Iris pigment epithelial cell (primary cell): ENCODE measurements around the gene CSRP1.
"Not testable (repeated sequence)": the region's sequence is repeated elsewhere in the genome, so short reads cannot be mapped to it uniquely, and the experiment has no call there.

Experiments
- DNase-seq: peaks from one replicate; pipeline ENCODE4 v3.0.0-alpha.2; 2011; ENCODE audit warnings: low read depth

CSRP1 gene

DNA sequence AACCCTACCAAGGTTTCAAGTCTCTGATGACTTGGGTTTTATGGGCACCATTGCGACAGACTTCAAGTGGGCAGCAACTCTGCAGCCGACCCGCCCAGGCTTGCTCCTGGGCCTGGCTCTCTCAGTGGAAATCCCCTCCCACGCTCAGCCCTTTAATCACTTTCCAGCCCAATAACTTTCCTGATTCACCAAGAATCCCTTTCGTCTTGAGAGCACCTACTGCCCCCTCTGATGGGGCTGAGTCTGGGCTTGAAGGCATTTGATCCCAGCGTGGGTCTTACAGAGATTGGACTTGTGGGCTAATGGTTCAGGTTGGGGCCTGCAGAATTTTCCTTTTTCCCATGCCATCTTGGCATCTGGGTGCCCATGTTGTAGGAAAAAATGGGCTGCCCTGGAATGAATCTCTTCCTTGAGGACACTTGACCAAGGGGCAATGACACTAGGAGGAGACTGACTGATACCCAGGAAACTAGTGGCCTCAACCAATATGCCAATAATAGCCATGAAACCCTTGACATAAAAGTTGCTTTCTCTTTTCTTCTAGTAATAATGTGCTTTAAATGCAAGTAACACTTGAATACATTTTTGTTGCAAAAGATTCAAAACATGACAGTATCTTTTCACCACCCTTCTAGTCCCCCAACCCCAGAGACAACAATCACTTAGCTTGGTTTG lies 30.1 kb downstream of the CSRP1 start:
- no peak for DNase-seq

DNA sequence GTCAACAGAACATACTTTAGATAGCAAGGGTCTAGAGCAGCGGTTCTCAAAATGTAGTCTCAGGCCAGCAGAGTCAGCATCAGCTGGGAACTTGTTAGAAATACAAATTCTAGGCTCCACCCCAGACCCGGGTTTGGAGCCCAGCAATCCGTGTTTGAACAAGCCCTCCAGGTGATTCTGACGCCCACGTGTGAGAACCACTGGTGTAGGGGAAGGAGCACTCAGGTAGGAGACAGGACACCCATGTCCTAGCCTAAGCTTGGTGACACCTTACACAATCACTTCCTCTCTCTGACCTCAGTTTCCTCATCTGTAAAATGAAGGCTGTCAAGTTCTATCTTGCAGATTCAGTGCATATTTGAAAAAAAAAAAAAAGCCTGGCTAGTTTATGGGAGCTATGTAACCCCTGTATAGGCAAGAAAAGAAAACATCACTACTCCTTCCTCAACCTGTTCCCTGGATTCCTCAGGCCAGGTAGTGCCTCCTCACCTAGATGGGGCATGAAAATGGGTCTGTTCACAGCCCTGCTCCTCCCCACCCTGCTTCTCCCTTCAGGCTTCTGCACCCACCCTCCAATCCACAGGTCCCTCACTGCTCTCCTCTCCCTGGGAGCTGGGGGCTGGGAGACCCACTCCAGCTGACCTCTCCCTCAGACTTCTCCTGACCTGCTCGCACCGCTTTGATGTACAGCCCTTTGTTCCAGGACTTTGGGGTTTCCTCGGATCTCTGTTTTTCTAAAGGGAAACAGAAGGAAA lies 30.8 kb downstream of the CSRP1 start:
- no peak for DNase-seq

GRCh38 chr1:201475130-201475529 lies 31.8 kb downstream of the CSRP1 start:
- no peak for DNase-seq

DNA sequence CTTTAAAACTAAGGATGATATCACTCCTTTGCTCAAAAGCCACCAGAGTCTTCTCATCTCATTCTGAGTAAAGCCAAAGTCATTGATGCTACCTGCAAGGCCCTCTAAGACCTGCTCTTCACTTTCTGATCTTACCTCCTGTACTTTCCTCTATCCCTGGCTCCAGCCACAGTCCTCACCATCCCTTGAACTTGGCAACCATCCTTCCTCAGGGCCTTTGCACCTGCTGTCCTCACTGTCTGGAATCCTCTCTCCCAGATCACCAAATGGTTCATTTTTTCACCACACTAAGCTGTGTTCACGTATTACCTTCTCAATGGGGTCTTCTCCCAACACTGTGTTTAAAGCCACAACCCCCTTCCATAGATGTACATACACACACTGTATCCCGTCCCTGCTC lies 33.6 kb downstream of the CSRP1 start:
- no peak for DNase-seq

DNA sequence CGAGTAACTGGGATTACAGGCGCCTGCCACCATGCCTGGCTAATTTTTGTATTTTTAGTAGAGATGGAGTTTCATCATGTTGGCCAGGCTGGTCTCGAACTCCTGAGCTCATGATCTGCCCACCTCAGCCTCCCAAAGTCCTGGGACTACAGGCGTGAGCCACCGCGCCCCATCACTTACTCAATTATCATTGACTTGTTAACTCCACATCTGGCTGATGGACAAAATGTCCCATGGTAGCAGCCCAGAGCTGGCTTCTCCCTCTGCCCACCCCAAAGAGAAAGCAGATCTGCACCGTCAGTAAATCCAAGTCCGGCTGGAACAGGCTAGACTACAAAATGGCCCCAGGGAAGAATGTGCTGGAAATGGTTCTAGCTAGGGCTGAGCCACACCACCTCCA lies 34.6 kb downstream of the CSRP1 start:
- not testable (repeated sequence) for DNase-seq

GRCh38 chr1:201471772-201472171 lies 35.2 kb downstream of the CSRP1 start:
- no peak for DNase-seq

DNA sequence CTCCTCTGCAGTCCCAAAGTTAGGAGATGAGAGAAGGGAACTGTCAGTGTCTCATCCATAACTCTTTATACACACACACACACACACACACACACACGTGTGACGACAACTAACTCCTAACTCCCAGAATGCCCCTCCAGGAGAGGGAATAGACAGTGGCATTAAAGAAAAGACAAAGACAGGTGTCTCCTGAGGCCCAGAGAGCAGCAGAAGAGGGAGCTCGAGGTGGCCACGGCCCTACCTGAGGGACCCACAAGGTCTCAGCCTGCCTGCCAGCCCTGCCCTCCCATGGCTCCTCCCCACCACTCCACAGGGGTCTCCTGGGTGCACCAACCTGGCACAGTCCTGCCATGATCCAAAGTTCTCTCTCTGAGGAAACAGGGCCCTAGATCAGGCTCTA lies 36.3 kb downstream of the CSRP1 start:
- DNase-seq: no peak

- DNase-seq: no peak
Observed at GRCh38 chr1:201469645-201470074, 37.3 kb downstream of the CSRP1 start.

DNA sequence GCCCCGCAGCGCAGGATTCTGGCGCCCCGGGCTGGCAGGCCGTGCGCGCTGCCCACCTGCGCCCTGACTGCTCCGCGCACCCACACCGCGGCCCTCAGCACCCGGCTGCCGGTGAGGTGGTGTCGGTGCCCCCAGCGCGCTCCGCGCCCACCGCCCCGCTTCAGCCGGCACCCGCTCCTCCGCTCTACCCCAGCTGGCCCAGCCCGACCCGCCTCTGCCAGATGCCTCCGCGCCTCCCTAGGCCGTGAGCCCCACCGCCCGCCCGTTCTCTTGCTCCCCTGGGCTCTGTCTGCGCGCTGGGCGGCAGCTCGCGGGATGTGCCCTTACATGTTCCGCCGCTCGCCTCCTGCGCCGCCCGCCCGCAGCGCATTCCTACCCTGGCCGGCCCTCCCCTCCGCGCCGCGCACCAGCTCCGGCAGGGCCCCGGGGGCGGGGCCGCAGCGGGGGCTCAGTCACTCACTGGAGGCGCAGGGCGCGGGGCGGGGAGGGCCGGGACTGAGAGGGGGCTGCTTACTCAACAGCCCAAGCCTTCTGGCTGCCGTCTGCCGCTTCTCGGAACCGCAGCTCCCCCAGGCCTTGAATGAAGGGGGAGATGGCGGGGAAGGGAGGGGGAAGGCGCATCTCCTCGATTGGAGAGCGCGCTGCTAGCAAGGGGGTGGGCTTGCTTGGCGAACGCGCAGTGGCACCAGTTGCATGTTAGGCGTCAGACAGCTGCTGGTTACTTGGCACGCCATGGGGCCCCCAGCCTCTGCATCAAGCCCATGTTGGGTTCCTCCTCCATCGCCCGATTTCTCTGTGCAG lies 37.9 kb downstream of the CSRP1 start, which contains the start of gene PHLDA3:
PHLDA3 (minus strand) TSS at position 345 of the 801 bp plus-strand sequence. CDS start 402 bp downstream, outside the sequence.
- peak; percentile 93 for DNase-seq

- peak; percentile 54 for DNase-seq
Observed at GRCh38 chr1:201468501-201468843, 38.5 kb downstream of the CSRP1 start.

DNA sequence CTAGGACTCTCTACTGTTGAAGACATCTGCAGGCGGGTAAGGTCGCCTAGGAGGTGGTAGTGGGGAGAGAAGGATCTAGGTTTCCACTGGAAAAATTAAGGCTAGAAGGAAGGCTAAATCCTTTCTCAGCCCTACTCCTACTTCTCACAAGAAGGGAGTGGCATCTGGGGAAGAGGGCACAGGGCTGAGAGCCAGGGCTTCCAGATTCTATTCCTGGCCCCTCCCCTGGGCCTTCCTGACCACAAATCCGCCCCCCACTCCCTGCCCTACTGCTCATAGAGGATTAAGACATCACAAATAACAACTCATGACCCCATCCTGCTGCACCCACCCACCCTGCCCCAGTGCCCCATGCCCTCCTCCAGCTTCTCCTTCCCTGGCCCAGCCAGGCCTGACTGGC lies 40.4 kb downstream of the CSRP1 start:
- no peak for DNase-seq

- DNase-seq: no peak
Observed at GRCh38 chr1:201465698-201466290, 41.1 kb downstream of the CSRP1 start.

DNA sequence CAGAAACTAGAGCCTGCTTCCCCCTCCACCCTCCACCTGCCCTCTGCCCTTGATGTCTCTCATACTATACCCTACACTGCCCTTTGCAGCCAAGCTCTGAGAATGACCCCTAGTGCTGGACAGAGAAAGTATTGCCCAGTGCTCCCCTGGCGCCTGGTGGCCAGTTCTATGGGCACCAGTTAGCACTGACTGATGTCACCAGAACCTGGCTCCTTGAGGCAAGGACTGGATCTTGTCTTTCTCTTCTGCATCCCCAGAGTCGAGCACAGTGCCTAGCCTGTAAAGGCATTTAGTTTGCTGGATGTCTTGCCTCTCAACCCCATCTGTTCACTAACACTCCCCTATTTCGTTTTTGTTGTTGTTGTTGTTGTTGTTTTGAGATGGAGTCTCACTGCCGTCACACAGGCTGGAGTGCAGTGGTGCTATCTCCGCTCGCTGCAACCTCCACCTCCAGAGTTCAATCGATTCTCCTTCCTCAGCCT lies 43.8 kb downstream of the CSRP1 start:
- DNase-seq: no peak

- DNase-seq: peak; percentile 100
Observed at GRCh38 chr1:201461645-201462441, 45.1 kb downstream of the CSRP1 start.

- DNase-seq: peak; percentile 99
Observed at GRCh38 chr1:201460814-201461644, 45.9 kb downstream of the CSRP1 start.

DNA sequence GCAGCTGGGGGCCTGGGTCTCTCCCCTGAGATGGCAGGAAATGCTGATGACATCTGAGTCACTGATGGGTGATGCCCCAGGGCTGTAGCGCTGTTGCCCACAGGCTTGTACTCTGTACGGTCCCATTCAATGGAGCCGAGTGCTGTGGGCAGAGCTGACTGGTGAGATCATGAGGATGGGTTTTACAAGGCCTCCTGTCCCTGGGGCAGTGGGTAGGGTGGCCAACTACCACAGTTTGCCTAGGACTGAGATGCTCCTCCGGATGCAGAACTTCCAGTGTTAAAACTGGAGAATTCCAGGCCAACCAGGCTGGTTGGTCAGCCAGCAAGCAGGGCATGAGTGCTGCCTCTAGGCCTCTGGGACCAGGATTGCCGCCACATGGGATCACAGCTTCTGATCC lies 47.1 kb downstream of the CSRP1 start:
- no peak for DNase-seq

DNA sequence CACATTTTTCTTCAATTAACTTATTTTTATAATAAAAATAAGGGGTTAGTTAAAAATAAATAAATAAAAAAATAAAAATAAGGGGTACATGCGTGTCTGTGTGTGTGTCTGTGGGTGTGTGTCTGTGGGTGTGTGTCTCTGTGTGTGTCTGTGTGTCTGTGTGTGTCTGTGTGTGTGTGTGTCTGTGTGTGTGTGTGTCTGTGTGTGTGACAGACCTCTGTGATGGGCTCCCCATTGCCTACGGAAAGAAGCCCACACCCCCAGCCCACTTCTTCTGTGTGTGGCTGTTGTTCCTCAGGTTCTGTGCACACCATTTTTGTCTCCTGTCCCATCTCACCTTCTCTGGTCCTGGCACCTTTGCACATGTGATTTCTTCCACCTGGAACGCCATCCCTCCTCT lies 47.9 kb downstream of the CSRP1 start:
- DNase-seq: no peak

GRCh38 chr1:201457508-201457960 lies 49.4 kb downstream of the CSRP1 start:
- DNase-seq: no peak

- peak; percentile 98 for DNase-seq
Observed at GRCh38 chr1:201456499-201457309, 50.2 kb downstream of the CSRP1 start.
